IPS-20b (cell line): ENCODE measurements around the gene MFGE8.

ENCODE experiments used
- H3K27ac ChIP-seq: one replicate; pipeline ENCODE4 v1.5.1; 2013; ENCODE audit warnings: low read length
- H3K27me3 ChIP-seq: 2 replicates; pipeline ENCODE4 v1.6.1; 2013; ENCODE audit warnings: mild to moderate bottlenecking, low read length, inconsistent platforms; ENCODE audit not compliant: insufficient read depth
- H3K36me3 ChIP-seq: 2 replicates; pipeline ENCODE4 v1.6.1; 2013; ENCODE audit warnings: low read depth, mild to moderate bottlenecking, inconsistent platforms, low read length, moderate library complexity; ENCODE audit not compliant: insufficient read depth
- H3K4me1 ChIP-seq: 2 replicates; pipeline ENCODE4 v1.6.1; 2013; ENCODE audit warnings: mild to moderate bottlenecking, control low read depth, inconsistent platforms, low read length, moderate library complexity; ENCODE audit not compliant: insufficient read depth
- H3K4me3 ChIP-seq: 2 replicates; pipeline ENCODE4 v1.5.1; 2013; ENCODE audit warnings: mild to moderate bottlenecking, low read length, inconsistent platforms
- H3K9ac ChIP-seq: 2 replicates; pipeline ENCODE4 v1.6.1; 2013; ENCODE audit warnings: low read depth, mild to moderate bottlenecking, inconsistent platforms, low read length, moderate library complexity
- H3K9me3 ChIP-seq: 2 replicates; pipeline ENCODE4 v1.6.1; 2013; ENCODE audit warnings: mild to moderate bottlenecking, low read depth, low read length, inconsistent platforms; ENCODE audit not compliant: insufficient read depth

Gene MFGE8

DNA sequence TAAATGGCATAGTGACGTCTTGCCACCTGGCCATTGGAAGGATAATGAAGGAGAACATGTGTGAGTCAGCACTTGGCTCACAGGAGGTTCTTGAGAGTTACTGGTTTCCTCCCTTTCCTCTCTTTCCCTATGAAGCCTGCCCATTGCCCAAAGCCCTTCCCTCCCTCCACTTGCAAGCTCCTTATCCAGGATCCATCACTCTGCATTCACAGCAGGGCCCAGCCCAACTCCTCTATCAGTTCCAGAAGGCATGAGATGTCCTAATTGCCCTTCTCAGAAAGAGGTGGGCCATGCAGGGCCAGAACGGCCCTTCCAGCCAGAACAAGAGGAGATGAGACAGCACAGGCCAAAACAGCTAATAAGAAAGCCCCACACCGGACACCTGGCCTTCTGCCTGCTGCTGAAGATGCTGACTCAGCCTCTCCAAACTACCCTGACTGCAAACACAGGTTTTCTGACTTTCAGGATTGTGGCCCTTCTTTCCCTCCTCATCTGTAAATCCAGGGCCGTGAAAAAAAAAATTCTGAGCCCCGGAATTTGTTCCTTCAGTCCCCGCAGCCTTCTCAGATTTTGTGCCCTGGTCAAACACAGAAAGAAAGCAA, 47.6 kb downstream of the MFGE8 start:
- Histone ChIP-seq H3K36me3 (no peaks in the 10 kb centered on the region), H3K27me3 (no peaks in the 10 kb centered on the region; the same call in 1 of the 2 replicates), H3K4me1 (no peaks in the 10 kb centered on the region), H3K27ac (no peak overlapping the region), H3K4me3 (no peak overlapping the region), H3K9ac (no peak overlapping the region), H3K9me3 (no peaks in the 10 kb centered on the region)

DNA sequence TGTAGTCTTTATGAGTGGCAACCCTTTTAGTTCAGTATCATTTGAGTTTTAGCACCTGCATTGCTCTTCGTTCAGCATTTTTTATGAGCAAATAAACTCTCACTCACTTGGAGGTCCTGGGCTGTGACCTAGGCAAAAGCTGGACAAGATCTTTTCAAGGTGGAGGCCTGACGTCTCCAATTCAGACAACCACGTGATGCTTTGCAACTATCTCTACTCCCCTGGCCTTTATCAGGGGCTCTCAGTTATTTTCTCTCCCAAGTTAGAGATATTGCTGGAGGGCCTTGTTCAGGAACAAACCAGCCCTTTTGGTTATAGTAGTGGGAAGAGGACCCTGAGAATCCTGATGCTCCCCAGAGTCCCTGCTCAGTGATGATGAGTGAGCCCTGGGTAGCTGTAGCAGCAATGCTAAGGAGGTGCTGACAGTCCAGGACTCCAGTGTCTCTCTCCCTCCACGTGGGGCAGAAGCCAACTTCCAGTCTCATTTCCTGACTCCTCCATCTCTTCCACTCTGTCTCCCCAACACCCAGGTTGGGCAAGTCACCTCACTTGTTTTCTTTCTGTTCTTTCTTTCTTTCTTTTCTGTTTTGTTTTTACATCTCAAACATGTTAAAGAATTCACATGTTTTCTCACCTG, 48.2 kb downstream of the MFGE8 start:
- Histone ChIP-seq H3K4me3 (no peak overlapping the region), H3K36me3 (no peaks in the 10 kb centered on the region), H3K4me1 (no peaks in the 10 kb centered on the region), H3K27ac (no peak overlapping the region), H3K9me3 (no peaks in the 10 kb centered on the region), H3K27me3 (no peaks in the 10 kb centered on the region; the same call in 1 of the 2 replicates), H3K9ac (no peak overlapping the region)

DNA sequence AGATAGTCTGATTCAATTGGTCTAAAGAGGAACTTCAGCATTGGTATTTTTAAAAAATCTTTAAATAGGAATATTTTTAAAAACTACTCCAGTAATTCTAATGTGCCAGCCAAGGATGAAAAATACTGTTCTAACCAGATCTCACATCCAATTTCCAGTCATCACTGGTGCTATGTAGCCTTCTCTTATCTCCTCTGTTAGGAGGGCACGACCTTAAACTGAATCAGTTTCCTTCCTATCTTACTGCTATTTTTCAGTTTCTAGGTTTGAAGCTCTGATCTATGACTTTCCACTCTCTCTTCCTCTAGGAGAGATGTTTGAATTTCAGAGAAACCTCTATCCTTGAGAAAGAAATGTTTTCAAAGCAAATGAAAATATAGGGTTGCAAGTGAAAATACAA, 49.8 kb downstream of the MFGE8 start:
- H3K4me1 ChIP-seq = no peaks in the 10 kb centered on the region
- no peaks in the 10 kb centered on the region; the same call in 1 of the 2 replicates for H3K27me3 ChIP-seq
- H3K36me3 ChIP-seq = no peaks in the 10 kb centered on the region
- no peaks in the 10 kb centered on the region for H3K9me3 ChIP-seq
- no peak overlapping the region for H3K4me3 ChIP-seq
- H3K9ac ChIP-seq = no peak overlapping the region
- no peak overlapping the region for H3K27ac ChIP-seq

DNA sequence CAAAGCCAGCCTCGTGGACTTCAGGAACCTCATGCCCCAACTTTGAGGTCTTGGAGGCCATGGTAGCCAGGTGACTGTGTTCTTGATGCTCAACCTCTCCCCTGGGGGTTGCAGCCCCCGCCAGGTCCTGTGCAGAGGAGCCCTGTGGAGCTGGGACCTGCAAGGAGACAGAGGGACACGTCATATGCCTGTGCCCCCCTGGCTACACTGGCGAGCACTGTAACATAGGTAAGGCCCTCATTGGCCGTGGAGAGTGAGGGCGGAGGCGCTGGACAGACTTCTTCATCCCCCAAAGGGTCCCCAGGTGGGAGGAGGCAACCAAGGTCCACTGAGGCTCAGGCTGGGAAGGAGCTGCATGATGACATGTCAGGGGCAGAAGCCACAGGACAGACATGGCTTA, 53.0 kb downstream of the MFGE8 start:
- Histone ChIP-seq H3K4me1 (no peaks in the 10 kb centered on the region), H3K9ac (no peak overlapping the region), H3K4me3 (no peak overlapping the region), H3K27ac (no peak overlapping the region), H3K27me3 (no peaks in the 10 kb centered on the region), H3K36me3 (no peaks in the 10 kb centered on the region), H3K9me3 (peaks cover 9% of the 10 kb centered on the region; the same call in 1 of the 2 replicates)

DNA sequence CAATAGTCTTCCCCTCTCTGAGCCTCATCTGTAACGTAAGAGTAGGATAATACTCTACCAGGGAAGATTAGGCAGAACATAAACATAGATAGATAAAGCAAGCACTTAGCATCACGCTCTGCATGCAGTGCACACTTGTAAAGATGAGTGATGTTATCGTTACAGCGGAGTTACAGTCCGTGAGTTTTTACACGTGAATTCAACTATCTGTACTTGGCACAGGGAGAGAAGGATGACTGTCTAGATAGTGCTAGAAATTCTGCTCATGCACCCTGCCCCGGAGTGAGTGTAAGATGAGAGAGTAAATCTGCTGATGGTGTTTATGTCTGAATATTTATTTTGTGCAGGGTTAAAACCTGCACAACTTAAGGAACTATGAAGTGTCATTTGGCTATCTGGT, 53.6 kb downstream of the MFGE8 start:
- H3K4me3 ChIP-seq = no peak overlapping the region
- H3K27me3 ChIP-seq = no peaks in the 10 kb centered on the region
- H3K4me1 ChIP-seq = no peaks in the 10 kb centered on the region
- H3K36me3 ChIP-seq = no peaks in the 10 kb centered on the region
- H3K27ac ChIP-seq = no peak overlapping the region
- H3K9ac ChIP-seq = no peak overlapping the region
- peaks cover 16% of the 10 kb centered on the region for H3K9me3 ChIP-seq

DNA sequence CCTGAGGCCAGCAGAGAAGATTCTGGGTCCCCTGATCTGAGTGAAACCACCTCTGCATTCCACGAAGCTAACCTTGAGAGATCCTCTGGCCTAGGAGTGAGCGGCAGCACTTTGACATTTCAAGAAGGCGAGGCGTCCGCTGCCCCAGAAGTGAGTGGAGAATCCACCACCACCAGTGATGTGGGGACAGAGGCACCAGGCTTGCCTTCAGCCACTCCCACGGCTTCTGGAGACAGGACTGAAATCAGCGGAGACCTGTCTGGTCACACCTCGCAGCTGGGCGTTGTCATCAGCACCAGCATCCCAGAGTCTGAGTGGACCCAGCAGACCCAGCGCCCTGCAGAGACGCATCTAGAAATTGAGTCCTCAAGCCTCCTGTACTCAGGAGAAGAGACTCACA, 54.2 kb downstream of the MFGE8 start:
- Histone ChIP-seq H3K9me3 (peaks cover 22% of the 10 kb centered on the region), H3K27me3 (no peaks in the 10 kb centered on the region), H3K36me3 (no peaks in the 10 kb centered on the region), H3K9ac (no peak overlapping the region), H3K4me1 (no peaks in the 10 kb centered on the region), H3K4me3 (no peak overlapping the region), H3K27ac (no peak overlapping the region)

DNA sequence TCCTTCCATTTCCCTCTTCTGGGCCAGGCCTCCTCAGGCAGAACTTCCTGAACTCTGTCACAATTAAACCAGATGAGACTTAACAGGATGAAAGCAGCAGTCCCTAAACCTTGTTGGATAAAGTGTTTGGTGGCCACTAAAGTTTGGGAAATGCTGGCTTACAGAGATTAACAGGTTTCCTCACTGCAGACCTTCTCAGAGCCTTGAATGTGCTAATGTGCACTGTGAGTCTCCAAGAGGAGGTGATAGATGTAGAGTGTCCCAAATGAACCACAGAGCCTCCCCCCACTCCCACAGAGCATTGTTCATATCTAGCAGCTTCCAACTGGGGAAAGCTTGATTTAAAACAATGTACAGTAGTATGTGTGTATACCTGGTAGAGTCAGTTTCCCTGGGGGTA, 60.7 kb downstream of the MFGE8 start:
- Histone ChIP-seq H3K4me3 (no peak overlapping the region), H3K27me3 (no peaks in the 10 kb centered on the region), H3K27ac (no peak overlapping the region), H3K9ac (no peak overlapping the region), H3K9me3 (peaks cover 23% of the 10 kb centered on the region), H3K36me3 (no peaks in the 10 kb centered on the region), H3K4me1 (no peaks in the 10 kb centered on the region)

DNA sequence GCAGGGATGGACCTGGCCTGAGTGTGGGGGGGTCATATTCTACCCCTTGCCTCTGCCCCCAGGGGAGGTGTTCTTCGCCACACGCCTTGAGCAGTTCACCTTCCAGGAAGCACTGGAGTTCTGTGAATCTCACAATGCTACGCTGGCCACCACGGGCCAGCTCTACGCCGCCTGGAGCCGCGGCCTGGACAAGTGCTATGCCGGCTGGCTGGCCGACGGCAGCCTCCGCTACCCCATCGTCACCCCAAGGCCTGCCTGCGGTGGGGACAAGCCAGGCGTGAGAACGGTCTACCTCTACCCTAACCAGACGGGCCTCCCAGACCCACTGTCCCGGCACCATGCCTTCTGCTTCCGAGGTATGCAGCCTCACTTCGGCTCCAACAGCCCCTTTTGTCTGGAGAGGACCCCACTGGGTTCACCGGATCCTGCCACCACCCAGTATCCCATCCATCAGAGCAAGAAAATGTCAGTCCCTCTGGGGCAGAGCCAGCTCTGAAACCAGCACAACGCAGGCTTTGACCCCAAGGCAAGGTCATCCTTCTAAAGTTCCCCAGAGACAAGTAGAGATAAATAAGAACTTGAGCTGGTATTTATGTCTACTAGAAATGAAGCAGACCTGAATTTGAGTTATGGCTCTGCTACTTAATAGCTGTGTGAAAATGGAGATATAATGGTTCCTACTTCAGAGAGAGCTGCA, 63.7 kb downstream of the MFGE8 start:
- Histone ChIP-seq H3K9me3 (peaks cover 8% of the 10 kb centered on the region), H3K4me1 (no peaks in the 10 kb centered on the region), H3K4me3 (no peak overlapping the region), H3K27me3 (no peaks in the 10 kb centered on the region), H3K36me3 (no peaks in the 10 kb centered on the region), H3K9ac (no peak overlapping the region), H3K27ac (no peak overlapping the region)
